H1 (cell line): ENCODE data around the gene COLEC12. TPM values are rescaled to one million over a fixed set of nuclear protein-coding genes. Genes with fewer than 3 reads are reported as not detected.
A peak's percentile ranks its signal among the peaks of the same experiment; 100 is the strongest.

Experiments
- CTCF ChIA-PET: fragments of 300-600 bp; sonication (Branson Sonifier 250); formaldehyde crosslinking; loops from one replicate; lab custom pipeline; 2021; ENCODE audit not compliant: partially characterized antibody; lab: Charles Lee
- POLR2A ChIA-PET: fragments of 300-600 bp; sonication (Branson Sonifier 250); formaldehyde crosslinking; loops from one replicate; lab custom pipeline; 2021; ENCODE audit warnings: inconsistent platforms; ENCODE audit not compliant: partially characterized antibody; lab: Charles Lee
- DNase-seq, 2 experiments: peaks; one replicate each; pipeline versions ENCODE4 v3.0.0 to v3.0.0-alpha.2; 2010 to 2022; ENCODE audit warnings: low spot score in 2 of 2, low read depth in 1 of 2, mixed read lengths in 1 of 2
- FAIRE-seq: peaks from 2 replicates; lab custom pipeline; 2011; peaks lifted over from hg19 to GRCh38; lab: Jason Lieb, UNC
- H2AFZ ChIP-seq: 2 replicates; pipeline ENCODE4 v1.8.1; 2012; ENCODE audit warnings: low read length, inconsistent platforms
- H2AK5ac ChIP-seq: 2 replicates; pipeline ENCODE4 v1.6.1; 2013; ENCODE audit warnings: low read depth, low read length
- H2BK120ac ChIP-seq: replicated peaks from 2 replicates; pipeline ENCODE3; 2013; ENCODE audit warnings: low read depth, low read length, inconsistent platforms
- H2BK12ac ChIP-seq: 2 replicates; pipeline ENCODE4 v1.6.1; 2013; ENCODE audit warnings: low read depth, low read length
- H2BK15ac ChIP-seq: 2 replicates; pipeline ENCODE4 v1.6.1; 2013; ENCODE audit warnings: low read length
- H2BK20ac ChIP-seq: 2 replicates; pipeline ENCODE4 v1.6.1; 2013; ENCODE audit warnings: low read length
- H2BK5ac ChIP-seq: 2 replicates; pipeline ENCODE4 v1.6.1; 2013; ENCODE audit warnings: low read depth, low read length
- H3K14ac ChIP-seq: 2 replicates; pipeline ENCODE4 v1.6.1; 2013; ENCODE audit warnings: inconsistent platforms; ENCODE audit not compliant: insufficient read length
- H3K18ac ChIP-seq: 2 replicates; pipeline ENCODE4 v1.6.1; 2013; ENCODE audit warnings: low read length; ENCODE audit errors: extremely low read depth
- H3K23ac ChIP-seq: 2 replicates; pipeline ENCODE4 v1.6.1; 2013; ENCODE audit warnings: inconsistent platforms; ENCODE audit not compliant: insufficient read length
- H3K23me2 ChIP-seq: 2 replicates; pipeline ENCODE4 v1.6.1; 2013; ENCODE audit warnings: low read depth, low read length
- H3K27ac ChIP-seq: 2 replicates; pipeline ENCODE4 v1.6.1; 2011; ENCODE audit warnings: low read depth, low read length, inconsistent platforms
- H3K27me3 ChIP-seq, 4 experiments: replicated peaks in 1 of 4; 1 replicate in 1 of 4; 2 replicates in 3 of 4; pipeline versions ENCODE4 v1.6.1 to v1.8.1; 2011 to 2013; ENCODE audit warnings: low read length in 3 of 4, mild to moderate bottlenecking in 3 of 4, inconsistent platforms in 2 of 4, mixed read lengths in 2 of 4, moderate library complexity in 1 of 4; ENCODE audit not compliant: control insufficient read depth in 3 of 4, insufficient read depth in 3 of 4; ENCODE audit errors: extremely low read depth in 1 of 4
- H3K36me3 ChIP-seq, 4 experiments: 2 replicates each; pipeline versions ENCODE4 v1.6.1 to v1.8.1; 2011 to 2013; ENCODE audit warnings: mild to moderate bottlenecking in 4 of 4, low read length in 3 of 4, moderate library complexity in 2 of 4, control low read depth in 1 of 4, inconsistent platforms in 1 of 4; ENCODE audit not compliant: insufficient read depth in 4 of 4, control insufficient read depth in 2 of 4
- H3K4ac ChIP-seq: replicated peaks from 2 replicates; pipeline ENCODE3; 2013; ENCODE audit warnings: low read length, low read depth, mixed read lengths, inconsistent platforms; ENCODE audit not compliant: insufficient read length
- H3K4me1 ChIP-seq, 4 experiments: replicated peaks in 1 of 4; 1 replicate in 1 of 4; 2 replicates in 3 of 4; pipeline versions ENCODE4 v1.6.1 to v1.8.1; 2011 to 2013; ENCODE audit warnings: low read length in 3 of 4, inconsistent platforms in 2 of 4, mixed read lengths in 1 of 4; ENCODE audit not compliant: insufficient read depth in 4 of 4, control insufficient read depth in 3 of 4
- H3K4me2 ChIP-seq, 2 experiments: 2 replicates each; pipeline versions ENCODE4 v1.6.1 to v1.8.1; 2011 to 2013; ENCODE audit warnings: low read depth in 2 of 2, low read length in 2 of 2, control low read depth in 1 of 2, inconsistent platforms in 1 of 2, mild to moderate bottlenecking in 1 of 2; ENCODE audit not compliant: insufficient read depth in 1 of 2
- H3K4me3 ChIP-seq, 4 experiments: fragments of 200-600, 300-600 bp in 1 of 4; sonication (generic), shearing (Covaris generic), sonication (Bioruptor Twin) in 1 of 4; 2 replicates each; pipeline versions ENCODE4 v1.5.1 to v1.8.1; 2011 to 2016; ENCODE audit warnings: low read length in 4 of 4, low read depth in 3 of 4, control low read depth in 2 of 4, inconsistent platforms in 2 of 4, mild to moderate bottlenecking in 2 of 4, mixed read lengths in 1 of 4, moderate library complexity in 1 of 4; ENCODE audit not compliant: insufficient read depth in 2 of 4; ENCODE audit errors: extremely low read depth in 1 of 4
- H3K56ac ChIP-seq: replicated peaks from 2 replicates; pipeline ENCODE3; 2013; ENCODE audit warnings: low read depth, mild to moderate bottlenecking, mixed read lengths, low read length, inconsistent platforms; ENCODE audit not compliant: insufficient read length
- H3K79me1 ChIP-seq: 2 replicates; pipeline ENCODE4 v1.6.1; 2013; ENCODE audit warnings: low read depth, low read length, control low read depth
- H3K79me2 ChIP-seq, 2 experiments: 2 replicates each; pipeline versions ENCODE4 v1.6.1 to v1.8.1; 2012 to 2013; ENCODE audit warnings: low read length in 2 of 2, mild to moderate bottlenecking in 2 of 2, inconsistent platforms in 1 of 2; ENCODE audit not compliant: insufficient read depth in 2 of 2, control insufficient read depth in 1 of 2
- H3K9ac ChIP-seq, 4 experiments: replicated peaks in 1 of 4; 1 replicate in 1 of 4; 2 replicates in 3 of 4; pipeline versions ENCODE4 v1.6.1 to v1.8.1; 2011 to 2013; ENCODE audit warnings: low read depth in 3 of 4, low read length in 3 of 4, control low read depth in 2 of 4, mild to moderate bottlenecking in 2 of 4, moderate library complexity in 2 of 4, inconsistent platforms in 1 of 4; ENCODE audit errors: extremely low read depth in 1 of 4
- H3K9me3 ChIP-seq, 2 experiments: 2 replicates each; pipeline versions ENCODE4 v1.6.1 to v1.8.1; 2012 to 2013; ENCODE audit warnings: mild to moderate bottlenecking in 2 of 2, moderate library complexity in 2 of 2, control low read depth in 1 of 2, inconsistent platforms in 1 of 2, low read depth in 1 of 2, low read length in 1 of 2, mixed read lengths in 1 of 2; ENCODE audit not compliant: insufficient read depth in 2 of 2
- H4K20me1 ChIP-seq, 2 experiments: replicated peaks in 1 of 2; 2 replicates each; pipeline versions ENCODE3 to v1.8.1; 2011 to 2013; ENCODE audit warnings: inconsistent platforms in 2 of 2, low read length in 2 of 2, mild to moderate bottlenecking in 1 of 2; ENCODE audit not compliant: insufficient read depth in 2 of 2, control insufficient read depth in 1 of 2
- H4K5ac ChIP-seq: 2 replicates; pipeline ENCODE4 v1.6.1; 2013; ENCODE audit warnings: low read length, low read depth, mixed read lengths, inconsistent platforms; ENCODE audit not compliant: insufficient read length
- H4K8ac ChIP-seq: 2 replicates; pipeline ENCODE4 v1.8.0; 2013; ENCODE audit warnings: mild to moderate bottlenecking, moderate library complexity, low read length, inconsistent platforms; ENCODE audit not compliant: insufficient read depth; ENCODE audit errors: extremely low read depth
- H4K91ac ChIP-seq: replicated peaks from 2 replicates; pipeline ENCODE3; 2013; ENCODE audit warnings: low read length, mixed read lengths, inconsistent platforms; ENCODE audit not compliant: insufficient read length
- CHD2 ChIP-seq: IDR thresholded peaks from 2 replicates; pipeline ENCODE4 v1.6.1; 2012; ENCODE audit warnings: low read length, improper control_type of control experiment
- CTBP2 ChIP-seq: IDR thresholded peaks from 2 replicates; pipeline ENCODE4 v1.7.0; 2011; ENCODE audit warnings: borderline replicate concordance, mild to moderate bottlenecking, moderate library complexity, mixed read lengths, low read length; ENCODE audit not compliant: insufficient read depth, insufficient read length
- E2F6 ChIP-seq: IDR thresholded peaks from 2 replicates; pipeline ENCODE4 v1.6.1; 2012; ENCODE audit warnings: inconsistent platforms
- SAP30 ChIP-seq: fragments of 300-600 bp; sonication (generic); IDR thresholded peaks from 2 replicates; pipeline ENCODE4 v1.7.1; 2012; ENCODE audit warnings: low read length, moderate library complexity, mild to moderate bottlenecking, inconsistent platforms; ENCODE audit not compliant: insufficient read depth, insufficient replicate concordance
- SIN3A ChIP-seq, 2 experiments: IDR thresholded peaks in 1 of 2; conservative IDR thresholded peaks in 1 of 2; 2 replicates each; pipeline ENCODE4 v1.6.1; 2011 to 2012; ENCODE audit warnings: low read length in 2 of 2, improper control_type of control experiment in 1 of 2, low read depth in 1 of 2, mild to moderate bottlenecking in 1 of 2
- YY1 ChIP-seq: IDR thresholded peaks from 2 replicates; pipeline ENCODE4 v1.6.1; 2011; ENCODE audit warnings: low read depth, mild to moderate bottlenecking, low read length
- WGBS, 2 experiments: shearing (Covaris generic) in 1 of 2; methylation state at CpG; one replicate each; pipeline versions ENCODE4 v1.1.6 to v1.1.7; 2013 to 2015; ENCODE audit warnings: low lambda C conversion rate in 2 of 2, mixed read lengths in 2 of 2, inconsistent platforms in 1 of 2, low coverage in 1 of 2, missing lambda C conversion rate in 1 of 2; ENCODE audit not compliant: insufficient replicate concordance in 2 of 2, insufficient coverage in 1 of 2, insufficient read length in 1 of 2; ENCODE audit errors: extremely low coverage in 1 of 2, missing lambda C conversion rate in 1 of 2; 5-methylcytosine and 5-hydroxymethylcytosine counted together
- polyA plus RNA-seq, 7 experiments: library from polyadenylated mRNA; depleted of rRNA in 3 of 7; stranded (reverse) in 5 of 7; unstranded in 2 of 7; fragments of >200 nt in 5 of 7; fragments of 200-250 nt in 2 of 7; gene quantifications; 1 replicate in 5 of 7; 2 replicates in 1 of 7; 4 replicates in 1 of 7; pipeline versions ENCODE4 v1.2.1 to v1.2.3, GENCODE V29; 2011 to 2013; ENCODE audit warnings: missing spikeins in 2 of 7, mixed read lengths in 2 of 7
- total RNA-seq: library from RNA; stranded (reverse); fragmentation: NEBNext Ultra II Directional; extraction: Animal tissue kit (Norgen Biotek cat#: 25700); gene quantifications from 2 replicates; pipeline ENCODE4 v1.2.1, GENCODE V29; 2021
- TF ChIP-seq, protein P1 (sequence below), 3 experiments: IDR thresholded peaks; 1 replicate in 2 of 3; 2 replicates in 1 of 3; pipeline versions ENCODE4 v1.5.1 to v1.6.1; 2011; ENCODE audit warnings: low read length in 3 of 3, mild to moderate bottlenecking in 3 of 3, inconsistent platforms in 2 of 3, low read depth in 1 of 3, moderate library complexity in 1 of 3; ENCODE audit not compliant: insufficient read depth in 1 of 3; ENCODE audit errors: control extremely low read depth in 1 of 3

COLEC12 gene
- total and polyA plus RNA-seq, 2 of the 8 experiments (the other 6 are each of a cell fraction or from before 2014, with no cell fraction given) = 0.44 to 2.3 TPM

GRCh38 chr18:272650-273049 is 227.9 kb downstream of the COLEC12 start:
- Histone ChIP-seq H2BK12ac (peak overlapping the region; percentile 78; the same call in 1 of the 2 replicates), H3K4ac (no peak overlapping the region), H3K27ac (no peak overlapping the region), H3K4me1 (peaks cover 0 to 3% (median 0%) of the 10 kb centered on the region in 4 experiments; a peak in 3 of 7 replicates), H3K18ac (no peak overlapping the region), H2BK120ac (no peak overlapping the region), H2AFZ (no peak overlapping the region), H4K5ac (no peak overlapping the region), H4K8ac (no peak overlapping the region), H2AK5ac (no peak overlapping the region), H3K4me2 (no peak overlapping the region), H3K9me3 (no peaks in the 10 kb centered on the region), H4K20me1 (no peaks in the 10 kb centered on the region), H3K36me3 (no peaks in the 10 kb centered on the region), H2BK20ac (peak overlapping the region; percentile 69; the same call in 1 of the 2 replicates), H2BK5ac (peak overlapping the region; percentile 82; the same call in 1 of the 2 replicates), H3K23me2 (peaks cover 5% of the 10 kb centered on the region), H3K9ac (no peak overlapping the region), H3K23ac (no peak overlapping the region), H4K91ac (no peak overlapping the region), H3K56ac (no peak overlapping the region), H3K14ac (no peak overlapping the region), H3K27me3 (peaks cover 0 to 1% (median 0%) of the 10 kb centered on the region in 4 experiments; a peak in 1 of 7 replicates), H2BK15ac (no peak overlapping the region), H3K79me1 (no peaks in the 10 kb centered on the region), H3K4me3 (no peak overlapping the region), H3K79me2 (no peaks in the 10 kb centered on the region)
- POLR2A ChIA-PET = no interaction called here
- CTCF ChIA-PET = interaction anchor here (0.9 to 1.8 kb wide), 2 partner anchors 349 to 351 kb away, joined by 3 read pairs; no protein-coding TSS in a partner anchor
- DNase-seq (no peak), FAIRE-seq (no peak)
- no peak for TF ChIP-seq YY1
- TF ChIP-seq CHD2 = no peak
- TF ChIP-seq SAP30 = no peak
- no peak for TF ChIP-seq SIN3A (conservative IDR thresholded peaks at IDR 0.05 in 1 of 2, IDR thresholded peaks at IDR 0.05 in 1 of 2; ENCODE audit: low read depth in 1 of 2, low read length in 2 of 2)
- TF ChIP-seq, protein P1, sequence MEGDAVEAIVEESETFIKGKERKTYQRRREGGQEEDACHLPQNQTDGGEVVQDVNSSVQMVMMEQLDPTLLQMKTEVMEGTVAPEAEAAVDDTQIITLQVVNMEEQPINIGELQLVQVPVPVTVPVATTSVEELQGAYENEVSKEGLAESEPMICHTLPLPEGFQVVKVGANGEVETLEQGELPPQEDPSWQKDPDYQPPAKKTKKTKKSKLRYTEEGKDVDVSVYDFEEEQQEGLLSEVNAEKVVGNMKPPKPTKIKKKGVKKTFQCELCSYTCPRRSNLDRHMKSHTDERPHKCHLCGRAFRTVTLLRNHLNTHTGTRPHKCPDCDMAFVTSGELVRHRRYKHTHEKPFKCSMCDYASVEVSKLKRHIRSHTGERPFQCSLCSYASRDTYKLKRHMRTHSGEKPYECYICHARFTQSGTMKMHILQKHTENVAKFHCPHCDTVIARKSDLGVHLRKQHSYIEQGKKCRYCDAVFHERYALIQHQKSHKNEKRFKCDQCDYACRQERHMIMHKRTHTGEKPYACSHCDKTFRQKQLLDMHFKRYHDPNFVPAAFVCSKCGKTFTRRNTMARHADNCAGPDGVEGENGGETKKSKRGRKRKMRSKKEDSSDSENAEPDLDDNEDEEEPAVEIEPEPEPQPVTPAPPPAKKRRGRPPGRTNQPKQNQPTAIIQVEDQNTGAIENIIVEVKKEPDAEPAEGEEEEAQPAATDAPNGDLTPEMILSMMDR (IDR thresholded peaks at IDR 0.05; ENCODE audit: control extremely low read depth in 1 of 3, insufficient read depth in 1 of 3, low read depth in 1 of 3, low read length in 3 of 3) = no peak
- no peak for TF ChIP-seq E2F6
- no peak for TF ChIP-seq CTBP2
- whole genome bisulfite sequencing, 2 experiments = 89% methylated on average over 2 of the region's 2 CpGs; no CpG with 5 or more reads in 1 of the 2 experiments
